ENCODE results near the gene RRAS2.
"Not testable (repeated sequence)": the region's sequence is repeated elsewhere in the genome, so short reads cannot be mapped to it uniquely, and the experiment has no call there.

RRAS2 gene

DNA sequence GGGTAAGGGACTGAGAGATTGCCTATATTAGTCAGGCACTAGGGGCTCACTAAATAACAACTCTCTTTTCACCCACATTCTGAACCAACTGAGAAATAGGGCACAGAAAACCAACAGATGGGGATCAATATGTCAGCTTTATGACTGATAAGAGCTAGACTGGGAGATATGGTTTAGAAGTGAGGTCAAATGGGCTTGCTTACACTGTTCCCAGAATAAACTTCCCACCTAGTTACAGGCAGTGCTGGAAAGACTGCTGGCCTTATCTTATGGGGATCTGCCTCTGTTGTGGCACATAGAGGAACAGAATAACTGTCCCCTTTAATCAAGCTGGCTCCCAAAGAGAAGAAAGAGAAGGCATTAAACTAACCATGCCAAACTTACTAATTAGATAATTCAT, 10.6 kb upstream of the RRAS2 start:
- H3K36me3 ChIP-seq (ENCODE audit: control insufficient read depth, insufficient read depth, low read length), result no peaks in the 10 kb centered on the region
- H3K4me3 ChIP-seq (ENCODE audit: low read depth, low read length), result no peak overlapping the region
- no peak overlapping the region for H3K9ac ChIP-seq (ENCODE audit: low read depth, low read length)
- H3K9me3 ChIP-seq (ENCODE audit: control insufficient read depth, insufficient read depth, low read length), result no peaks in the 10 kb centered on the region
- no peaks in the 10 kb centered on the region for H3K27me3 ChIP-seq (ENCODE audit: control insufficient read depth, insufficient read depth, low read length)
- peaks cover 5% of the 10 kb centered on the region for H3K4me1 ChIP-seq (ENCODE audit: control insufficient read depth, insufficient read depth, low read length)

DNA sequence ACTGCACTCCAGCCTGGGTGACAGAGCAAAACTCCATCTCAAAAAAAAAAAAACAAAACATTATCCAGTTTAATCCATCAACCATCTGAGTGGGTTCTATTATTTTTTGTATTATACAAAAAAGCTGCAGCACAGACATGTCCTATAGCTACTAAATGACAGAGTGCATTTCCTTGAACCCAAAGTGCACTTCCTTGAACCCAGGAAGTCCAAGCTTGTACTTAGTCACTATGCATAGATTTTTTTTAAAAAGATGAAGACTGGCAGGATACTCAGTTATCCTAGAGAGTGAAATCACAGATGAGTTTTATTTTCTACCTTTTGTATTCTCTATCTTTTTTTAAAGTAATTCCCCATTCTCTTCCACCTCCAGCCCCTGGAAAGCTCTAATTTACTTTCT, 8.0 kb upstream of the RRAS2 start:
- H3K4me3 ChIP-seq (ENCODE audit: low read depth, low read length), result no peak overlapping the region
- no peaks in the 10 kb centered on the region for H3K9me3 ChIP-seq (ENCODE audit: control insufficient read depth, insufficient read depth, low read length)
- H3K4me1 ChIP-seq (ENCODE audit: control insufficient read depth, insufficient read depth, low read length), result peaks cover 12% of the 10 kb centered on the region
- H3K36me3 ChIP-seq (ENCODE audit: control insufficient read depth, insufficient read depth, low read length), result no peaks in the 10 kb centered on the region
- no peak overlapping the region for H3K9ac ChIP-seq (ENCODE audit: low read depth, low read length)
- no peaks in the 10 kb centered on the region for H3K27me3 ChIP-seq (ENCODE audit: control insufficient read depth, insufficient read depth, low read length)

DNA sequence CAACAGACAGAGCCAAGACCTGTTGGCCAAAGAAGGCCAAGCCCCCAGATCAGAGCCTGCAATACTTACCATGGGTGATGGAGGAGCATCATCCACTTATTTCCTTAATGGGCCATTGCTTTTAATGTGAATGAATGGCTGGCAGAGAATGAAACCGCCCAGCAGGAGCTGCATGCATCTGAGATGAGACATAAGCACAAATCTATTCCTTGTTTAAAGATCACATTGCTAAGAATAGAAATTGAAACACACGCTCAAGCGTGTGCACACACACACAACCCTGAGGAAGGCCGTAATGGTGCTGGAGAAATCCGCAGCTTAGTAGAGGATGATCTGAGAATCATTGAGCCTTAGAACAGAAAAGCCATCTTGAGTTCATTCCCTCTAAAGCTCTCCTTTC, 5.3 kb upstream of the RRAS2 start:
- Histone ChIP-seq H3K36me3 (ENCODE audit: control insufficient read depth, insufficient read depth, low read length) (no peaks in the 10 kb centered on the region), H3K9ac (ENCODE audit: low read depth, low read length) (no peak overlapping the region), H3K9me3 (ENCODE audit: control insufficient read depth, insufficient read depth, low read length) (no peaks in the 10 kb centered on the region), H3K4me3 (ENCODE audit: low read depth, low read length) (no peak overlapping the region), H3K4me1 (ENCODE audit: control insufficient read depth, insufficient read depth, low read length) (peaks cover 7% of the 10 kb centered on the region), H3K27me3 (ENCODE audit: control insufficient read depth, insufficient read depth, low read length) (no peaks in the 10 kb centered on the region)

DNA sequence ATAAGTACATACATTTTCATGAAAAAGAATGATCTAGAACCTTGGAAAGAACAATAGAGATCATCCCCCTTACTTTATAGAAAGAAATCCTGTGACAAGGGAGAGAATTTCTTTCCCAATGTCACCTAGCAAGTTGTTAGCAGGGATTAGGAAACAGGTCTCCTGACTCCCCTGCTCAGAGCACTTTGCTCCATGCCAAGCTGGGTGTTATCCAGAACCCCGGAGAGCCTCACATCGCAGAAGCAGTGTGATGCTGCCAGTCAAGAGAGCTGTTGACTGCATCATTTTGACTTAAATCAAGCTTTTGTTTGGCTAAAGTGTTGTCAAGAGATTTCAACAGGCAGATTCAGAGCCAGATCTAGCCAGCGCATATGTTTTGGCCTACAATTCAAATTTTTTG, 3.6 kb upstream of the RRAS2 start:
- Histone ChIP-seq H3K4me1 (ENCODE audit: control insufficient read depth, insufficient read depth, low read length) (peaks cover 7% of the 10 kb centered on the region), H3K9ac (ENCODE audit: low read depth, low read length) (no peak overlapping the region), H3K27me3 (ENCODE audit: control insufficient read depth, insufficient read depth, low read length) (no peaks in the 10 kb centered on the region), H3K9me3 (ENCODE audit: control insufficient read depth, insufficient read depth, low read length) (no peaks in the 10 kb centered on the region), H3K4me3 (ENCODE audit: low read depth, low read length) (no peak overlapping the region), H3K36me3 (ENCODE audit: control insufficient read depth, insufficient read depth, low read length) (no peaks in the 10 kb centered on the region)

DNA sequence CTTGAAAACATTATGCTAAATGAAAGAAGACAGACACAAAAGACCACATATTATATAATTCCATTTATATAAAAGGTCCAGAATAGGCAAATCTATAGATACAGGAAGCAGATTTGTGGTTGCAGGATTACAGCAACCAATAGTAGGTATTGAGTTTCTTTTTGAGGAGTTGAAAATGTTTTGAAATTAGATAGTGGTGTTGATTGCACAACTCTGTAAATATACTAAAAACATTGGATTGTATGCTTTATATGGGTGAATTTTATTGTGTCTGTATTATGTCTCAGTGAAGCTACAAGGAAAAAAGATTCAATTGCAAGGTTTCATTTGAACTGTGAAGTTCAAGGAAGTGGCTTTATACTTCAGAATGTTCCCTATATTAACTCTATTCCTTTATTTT, 3.0 kb upstream of the RRAS2 start:
- H3K9me3 ChIP-seq (ENCODE audit: control insufficient read depth, insufficient read depth, low read length), result no peaks in the 10 kb centered on the region
- H3K4me1 ChIP-seq (ENCODE audit: control insufficient read depth, insufficient read depth, low read length), result peaks cover 7% of the 10 kb centered on the region
- no peaks in the 10 kb centered on the region for H3K36me3 ChIP-seq (ENCODE audit: control insufficient read depth, insufficient read depth, low read length)
- no peak overlapping the region for H3K9ac ChIP-seq (ENCODE audit: low read depth, low read length)
- no peak overlapping the region for H3K4me3 ChIP-seq (ENCODE audit: low read depth, low read length)
- no peaks in the 10 kb centered on the region for H3K27me3 ChIP-seq (ENCODE audit: control insufficient read depth, insufficient read depth, low read length)

DNA sequence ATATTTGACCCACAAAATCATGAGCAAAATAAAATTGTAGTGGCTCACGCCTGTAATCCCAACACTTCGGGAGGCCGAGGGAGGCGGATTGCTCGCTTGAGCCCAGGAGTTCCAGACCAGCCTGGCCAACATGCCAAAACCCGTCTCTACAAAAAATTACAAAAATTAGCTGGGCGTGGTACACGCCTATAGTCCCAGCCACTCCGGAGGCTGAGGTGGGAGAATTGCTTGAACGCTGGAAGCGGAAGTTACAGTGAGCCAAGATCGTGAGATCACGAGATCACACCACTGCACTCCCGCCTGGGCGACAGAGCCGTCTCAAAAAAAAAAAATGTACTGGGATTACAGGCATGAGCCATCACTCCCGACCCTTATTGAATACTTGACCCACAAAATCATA, 2.0 kb upstream of the RRAS2 start:
- no peak overlapping the region for H3K4me3 ChIP-seq (ENCODE audit: low read depth, low read length)
- no peaks in the 10 kb centered on the region for H3K36me3 ChIP-seq (ENCODE audit: control insufficient read depth, insufficient read depth, low read length)
- no peak overlapping the region for H3K9ac ChIP-seq (ENCODE audit: low read depth, low read length)
- no peaks in the 10 kb centered on the region for H3K27me3 ChIP-seq (ENCODE audit: control insufficient read depth, insufficient read depth, low read length)
- H3K9me3 ChIP-seq (ENCODE audit: control insufficient read depth, insufficient read depth, low read length), result no peaks in the 10 kb centered on the region
- peaks cover 7% of the 10 kb centered on the region for H3K4me1 ChIP-seq (ENCODE audit: control insufficient read depth, insufficient read depth, low read length)

DNA sequence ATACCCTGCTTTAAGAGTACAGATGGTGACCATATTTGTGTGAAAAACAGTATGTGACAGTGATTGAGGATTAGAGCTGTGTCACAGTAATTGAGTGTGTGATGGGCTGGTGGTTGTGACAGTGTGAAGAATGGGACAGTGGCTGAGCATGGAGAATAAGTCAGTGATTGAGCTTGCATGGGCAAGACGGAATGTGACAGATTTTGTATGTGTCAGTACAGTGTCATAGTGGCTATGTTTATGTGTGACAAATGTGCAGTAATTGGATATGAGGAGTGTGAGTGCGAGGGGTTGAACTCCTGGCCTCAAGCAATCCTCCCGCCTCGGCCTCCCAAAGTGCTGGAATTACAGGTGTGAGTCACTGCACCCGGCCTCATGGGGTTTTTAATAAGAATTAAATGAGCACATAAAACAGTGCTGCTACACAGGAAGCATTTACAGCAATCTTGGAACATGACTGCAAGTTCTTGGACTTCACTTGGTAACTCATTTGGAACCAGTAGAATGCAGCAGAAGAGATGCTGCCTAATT, 583 bp upstream of the RRAS2 start:
- Histone ChIP-seq H3K27me3 (ENCODE audit: control insufficient read depth, insufficient read depth, low read length) (no peaks in the 10 kb centered on the region), H3K9ac (ENCODE audit: low read depth, low read length) (no peak overlapping the region), H3K4me3 (ENCODE audit: low read depth, low read length) (peak overlapping the region; percentile 73), H3K36me3 (ENCODE audit: control insufficient read depth, insufficient read depth, low read length) (no peaks in the 10 kb centered on the region), H3K9me3 (ENCODE audit: control insufficient read depth, insufficient read depth, low read length) (no peaks in the 10 kb centered on the region), H3K4me1 (ENCODE audit: control insufficient read depth, insufficient read depth, low read length) (peaks cover 7% of the 10 kb centered on the region)

DNA sequence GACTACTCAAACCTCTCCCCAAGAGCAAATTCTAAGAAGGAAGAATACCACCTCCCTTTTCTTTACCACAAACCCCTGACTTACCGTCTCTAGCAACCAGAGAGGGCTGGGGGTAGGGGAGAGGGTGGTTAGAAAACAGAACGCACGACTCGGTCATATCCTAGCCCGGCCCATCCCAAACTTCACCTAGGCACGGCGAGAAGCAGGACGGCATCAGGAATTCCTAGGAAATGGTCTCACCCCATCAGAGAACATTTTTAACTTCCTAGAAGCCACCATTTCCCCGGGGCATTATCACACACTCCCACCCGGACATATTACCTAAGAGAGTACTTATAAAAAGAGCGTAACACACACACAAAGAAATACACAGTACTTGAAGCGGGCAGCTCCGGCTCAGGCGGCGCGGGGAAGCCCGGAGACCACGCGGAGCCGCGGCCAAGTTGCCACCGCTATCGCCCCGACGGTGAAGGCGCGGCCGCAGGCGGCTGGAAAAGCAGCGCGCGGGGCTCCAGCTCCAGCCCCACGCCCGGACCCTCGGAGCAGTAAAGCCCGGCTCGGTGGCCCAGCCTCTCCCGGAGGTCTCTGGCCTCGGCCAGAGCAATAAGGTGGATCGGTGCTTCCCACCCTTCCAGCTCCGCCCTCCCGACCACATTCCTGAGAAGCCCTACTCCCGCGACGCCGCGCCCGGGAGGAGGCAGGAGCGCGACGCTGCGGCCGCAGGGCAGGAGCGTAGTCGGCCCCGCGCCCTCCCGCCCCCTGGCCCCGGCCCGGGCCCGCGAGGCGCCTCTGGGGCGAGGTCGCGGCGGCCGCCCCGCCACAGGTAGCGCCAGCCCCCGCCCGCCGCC, 878 bp downstream of the RRAS2 start:
- H3K9me3 ChIP-seq (ENCODE audit: control insufficient read depth, insufficient read depth, low read length), result no peaks in the 10 kb centered on the region
- H3K36me3 ChIP-seq (ENCODE audit: control insufficient read depth, insufficient read depth, low read length), result no peaks in the 10 kb centered on the region
- no peaks in the 10 kb centered on the region for H3K27me3 ChIP-seq (ENCODE audit: control insufficient read depth, insufficient read depth, low read length)
- H3K4me3 ChIP-seq (ENCODE audit: low read depth, low read length), result peak overlapping the region; percentile 73
- H3K9ac ChIP-seq (ENCODE audit: low read depth, low read length), result peak overlapping the region; percentile 71
- H3K4me1 ChIP-seq (ENCODE audit: control insufficient read depth, insufficient read depth, low read length), result peaks cover 15% of the 10 kb centered on the region

DNA sequence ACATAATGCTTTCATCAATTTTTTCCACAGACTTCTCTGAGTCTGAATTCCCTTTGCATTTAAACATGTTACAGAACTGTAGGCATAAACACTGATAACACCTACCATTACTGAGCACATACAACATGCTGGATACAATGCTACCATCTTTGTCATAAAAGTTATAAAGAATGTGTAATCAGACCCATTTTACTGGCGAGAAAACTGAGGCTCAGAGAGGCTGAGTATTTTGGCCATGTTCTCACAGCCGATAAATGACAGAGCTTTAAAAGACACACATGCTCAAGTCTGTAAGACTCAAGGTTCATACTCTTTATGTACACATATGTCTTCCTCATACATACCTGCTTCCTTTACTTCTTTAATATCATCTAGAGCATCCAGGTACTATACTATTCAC, 2.6 kb downstream of the RRAS2 start:
- Histone ChIP-seq H3K9me3 (ENCODE audit: control insufficient read depth, insufficient read depth, low read length) (no peaks in the 10 kb centered on the region), H3K9ac (ENCODE audit: low read depth, low read length) (no peak overlapping the region), H3K4me3 (ENCODE audit: low read depth, low read length) (no peak overlapping the region), H3K36me3 (ENCODE audit: control insufficient read depth, insufficient read depth, low read length) (no peaks in the 10 kb centered on the region), H3K4me1 (ENCODE audit: control insufficient read depth, insufficient read depth, low read length) (peaks cover 8% of the 10 kb centered on the region), H3K27me3 (ENCODE audit: control insufficient read depth, insufficient read depth, low read length) (no peaks in the 10 kb centered on the region)

DNA sequence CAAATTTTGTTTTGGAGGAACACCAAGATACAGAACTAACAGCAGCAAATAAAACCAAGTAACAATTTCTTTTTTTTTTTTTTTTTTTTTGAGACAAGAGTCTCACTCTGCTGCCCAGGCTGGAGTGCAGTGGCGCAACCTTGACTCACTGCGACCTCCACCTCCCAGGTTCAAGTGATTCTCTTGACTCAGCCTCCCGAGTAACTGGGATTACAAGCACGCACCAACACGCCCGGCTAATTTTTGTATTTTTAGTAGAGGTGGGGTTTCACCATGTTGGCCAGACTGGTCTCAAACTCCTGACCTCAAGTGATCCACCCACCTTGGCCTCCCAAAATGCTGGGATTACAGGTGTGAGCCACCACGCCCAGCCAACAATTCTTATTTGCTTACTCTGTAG, 4.4 kb downstream of the RRAS2 start:
- not testable (repeated sequence) for H3K36me3 ChIP-seq (ENCODE audit: control insufficient read depth, insufficient read depth, low read length); H3K4me3 ChIP-seq (ENCODE audit: low read depth, low read length); H3K27me3 ChIP-seq (ENCODE audit: control insufficient read depth, insufficient read depth, low read length); H3K9ac ChIP-seq (ENCODE audit: low read depth, low read length); H3K9me3 ChIP-seq (ENCODE audit: control insufficient read depth, insufficient read depth, low read length)
- peaks cover 19% of the 10 kb centered on the region for H3K4me1 ChIP-seq (ENCODE audit: control insufficient read depth, insufficient read depth, low read length)

DNA sequence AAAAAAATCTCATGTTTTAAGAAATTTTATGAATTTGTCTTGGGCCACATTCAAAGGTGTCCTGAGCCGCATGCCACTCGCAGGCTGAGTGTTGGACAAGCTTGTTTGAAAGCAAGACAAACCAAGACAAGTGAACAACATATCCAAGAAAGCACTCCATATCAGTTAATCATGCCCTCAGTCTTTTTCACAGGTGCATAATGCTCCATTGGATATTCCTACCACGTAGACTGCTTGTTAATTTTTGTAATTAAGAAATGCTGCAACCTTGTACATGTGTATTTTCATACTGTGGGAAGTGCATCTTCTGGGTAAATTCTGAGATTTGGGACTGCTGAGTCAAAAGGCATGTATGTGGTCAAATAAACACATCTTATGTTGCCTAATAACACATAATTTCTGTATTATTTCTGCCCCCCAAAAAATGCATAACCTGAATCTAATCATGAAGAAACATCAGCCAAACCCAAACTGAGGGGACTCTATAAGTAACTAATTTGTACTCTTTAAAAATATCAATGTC, 8.2 kb downstream of the RRAS2 start:
- Histone ChIP-seq H3K27me3 (ENCODE audit: control insufficient read depth, insufficient read depth, low read length) (no peaks in the 10 kb centered on the region), H3K36me3 (ENCODE audit: control insufficient read depth, insufficient read depth, low read length) (no peaks in the 10 kb centered on the region), H3K9me3 (ENCODE audit: control insufficient read depth, insufficient read depth, low read length) (no peaks in the 10 kb centered on the region), H3K9ac (ENCODE audit: low read depth, low read length) (no peak overlapping the region), H3K4me3 (ENCODE audit: low read depth, low read length) (no peak overlapping the region), H3K4me1 (ENCODE audit: control insufficient read depth, insufficient read depth, low read length) (peaks cover 30% of the 10 kb centered on the region)

DNA sequence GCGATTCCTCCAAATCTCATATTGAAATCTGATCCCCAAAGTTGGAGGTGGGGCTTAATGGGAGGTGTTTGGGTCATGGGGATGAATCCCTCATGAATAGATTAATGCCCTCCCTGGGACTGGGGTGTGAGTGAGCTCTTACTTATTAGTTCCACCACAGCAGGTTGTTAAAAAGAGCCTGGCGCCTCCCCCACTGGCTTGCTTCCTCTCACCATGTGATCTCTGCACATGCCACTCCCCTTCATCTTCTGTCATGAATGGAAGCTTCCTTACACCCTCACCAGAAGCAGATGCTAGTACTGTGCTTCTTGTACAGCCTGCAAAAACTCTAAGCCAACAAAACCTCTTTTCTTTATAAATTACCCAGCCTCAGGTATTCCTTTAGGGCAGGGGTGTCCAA, 8.8 kb downstream of the RRAS2 start:
- no peak overlapping the region for H3K4me3 ChIP-seq (ENCODE audit: low read depth, low read length)
- H3K27me3 ChIP-seq (ENCODE audit: control insufficient read depth, insufficient read depth, low read length), result no peaks in the 10 kb centered on the region
- no peak overlapping the region for H3K9ac ChIP-seq (ENCODE audit: low read depth, low read length)
- no peaks in the 10 kb centered on the region for H3K9me3 ChIP-seq (ENCODE audit: control insufficient read depth, insufficient read depth, low read length)
- H3K36me3 ChIP-seq (ENCODE audit: control insufficient read depth, insufficient read depth, low read length), result no peaks in the 10 kb centered on the region
- peaks cover 36% of the 10 kb centered on the region for H3K4me1 ChIP-seq (ENCODE audit: control insufficient read depth, insufficient read depth, low read length)

Data from iPS-15b (cell line).